ENCODE results near the gene CRX. TPM values are rescaled to one million over a fixed set of nuclear protein-coding genes. Genes with fewer than 3 reads are reported as not detected.
"Not testable (repeated sequence)": the region's sequence is repeated elsewhere in the genome, so short reads cannot be mapped to it uniquely, and the experiment has no call there.

The CRX gene
- polyA plus RNA-seq, 2 of the 4 experiments (the other 2 are of a cell fraction): not detected

GRCh38 chr19:47813304-47813994 lies 8.3 kb upstream of the CRX start (continued):
- TF ChIP-seq, protein P1, sequence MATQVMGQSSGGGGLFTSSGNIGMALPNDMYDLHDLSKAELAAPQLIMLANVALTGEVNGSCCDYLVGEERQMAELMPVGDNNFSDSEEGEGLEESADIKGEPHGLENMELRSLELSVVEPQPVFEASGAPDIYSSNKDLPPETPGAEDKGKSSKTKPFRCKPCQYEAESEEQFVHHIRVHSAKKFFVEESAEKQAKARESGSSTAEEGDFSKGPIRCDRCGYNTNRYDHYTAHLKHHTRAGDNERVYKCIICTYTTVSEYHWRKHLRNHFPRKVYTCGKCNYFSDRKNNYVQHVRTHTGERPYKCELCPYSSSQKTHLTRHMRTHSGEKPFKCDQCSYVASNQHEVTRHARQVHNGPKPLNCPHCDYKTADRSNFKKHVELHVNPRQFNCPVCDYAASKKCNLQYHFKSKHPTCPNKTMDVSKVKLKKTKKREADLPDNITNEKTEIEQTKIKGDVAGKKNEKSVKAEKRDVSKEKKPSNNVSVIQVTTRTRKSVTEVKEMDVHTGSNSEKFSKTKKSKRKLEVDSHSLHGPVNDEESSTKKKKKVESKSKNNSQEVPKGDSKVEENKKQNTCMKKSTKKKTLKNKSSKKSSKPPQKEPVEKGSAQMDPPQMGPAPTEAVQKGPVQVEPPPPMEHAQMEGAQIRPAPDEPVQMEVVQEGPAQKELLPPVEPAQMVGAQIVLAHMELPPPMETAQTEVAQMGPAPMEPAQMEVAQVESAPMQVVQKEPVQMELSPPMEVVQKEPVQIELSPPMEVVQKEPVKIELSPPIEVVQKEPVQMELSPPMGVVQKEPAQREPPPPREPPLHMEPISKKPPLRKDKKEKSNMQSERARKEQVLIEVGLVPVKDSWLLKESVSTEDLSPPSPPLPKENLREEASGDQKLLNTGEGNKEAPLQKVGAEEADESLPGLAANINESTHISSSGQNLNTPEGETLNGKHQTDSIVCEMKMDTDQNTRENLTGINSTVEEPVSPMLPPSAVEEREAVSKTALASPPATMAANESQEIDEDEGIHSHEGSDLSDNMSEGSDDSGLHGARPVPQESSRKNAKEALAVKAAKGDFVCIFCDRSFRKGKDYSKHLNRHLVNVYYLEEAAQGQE (IDR thresholded peaks at IDR 0.05): no peak
- TF ChIP-seq, protein P2, sequence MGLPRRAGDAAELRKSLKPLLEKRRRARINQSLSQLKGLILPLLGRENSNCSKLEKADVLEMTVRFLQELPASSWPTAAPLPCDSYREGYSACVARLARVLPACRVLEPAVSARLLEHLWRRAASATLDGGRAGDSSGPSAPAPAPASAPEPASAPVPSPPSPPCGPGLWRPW (IDR thresholded peaks at IDR 0.05): no peak
- no peak for TF ChIP-seq SREBF2 (IDR thresholded peaks at IDR 0.05)
- peak; percentile 61 for TF ChIP-seq SMC3 (IDR thresholded peaks at IDR 0.05)
- peak; percentile 54 to 63 for TF ChIP-seq RAD21 (conservative IDR thresholded peaks at IDR 0.05 in 1 of 2, IDR thresholded peaks at IDR 0.05 in 1 of 2)

DNA sequence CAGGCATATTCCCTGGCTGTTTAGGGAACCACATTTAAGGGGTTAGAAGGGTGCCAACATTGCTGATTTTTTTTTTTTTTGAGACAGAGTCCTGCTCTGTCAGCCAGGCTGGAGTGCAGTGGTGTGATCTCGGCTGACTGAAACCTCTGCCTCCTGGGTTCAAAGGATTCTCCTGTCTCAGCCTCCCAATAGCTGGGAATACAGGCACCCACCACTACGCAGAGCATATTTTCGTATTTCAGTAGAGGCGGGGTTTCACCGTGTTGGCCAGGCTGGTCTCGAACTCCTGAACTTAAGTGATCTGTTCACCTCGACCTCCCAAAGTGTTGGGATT lies 7.8 kb upstream of the CRX start:
- H3K27ac ChIP-seq: no peak overlapping the region
- FAIRE-seq (no peak), DNase-seq (ENCODE audit: low read depth in 1 of 2, low spot score in 1 of 2) (no peak), ATAC-seq (peak in 1 of 2 experiments; percentile 52; a peak in 3 of 6 replicates)
- 25% methylated on average over 7 of the region's 7 CpGs for WGBS (ENCODE audit: missing lambda C conversion rate)
- H3K4me2 ChIP-seq: peak overlapping the region; percentile 25; the same call in 2 of the 3 replicates
- H3K9me3 ChIP-seq: no peaks in the 10 kb centered on the region
- no peak overlapping the region for H3K4me3 ChIP-seq
- no peaks in the 10 kb centered on the region; the same call in 2 of the 3 replicates for H3K4me1 ChIP-seq
- ChIA-PET POLR2A (no interaction called here), CTCF (interaction anchor here (0.6 to 7.4 kb wide), 23 partner anchors 8 to 380 kb away, joined by 3 to 42 read pairs (median 5); partner anchors contain the start of gene EHD2)
- no peak for TF ChIP-seq CHD4 (IDR thresholded peaks at IDR 0.05; ENCODE audit: borderline replicate concordance)
- TF ChIP-seq HMGXB4 (CRISPR knock-in tag; IDR thresholded peaks at IDR 0.05; ENCODE audit: borderline replicate concordance): no peak
- peak; percentile 31 for TF ChIP-seq CTCF (IDR thresholded peaks at IDR 0.05)
- TF ChIP-seq RAD21 (conservative IDR thresholded peaks at IDR 0.05 in 1 of 2, IDR thresholded peaks at IDR 0.05 in 1 of 2): 0 out of 5 replicates have a peak, but pooled peaks of 1 of the 2 experiments have one; percentile 9

DNA sequence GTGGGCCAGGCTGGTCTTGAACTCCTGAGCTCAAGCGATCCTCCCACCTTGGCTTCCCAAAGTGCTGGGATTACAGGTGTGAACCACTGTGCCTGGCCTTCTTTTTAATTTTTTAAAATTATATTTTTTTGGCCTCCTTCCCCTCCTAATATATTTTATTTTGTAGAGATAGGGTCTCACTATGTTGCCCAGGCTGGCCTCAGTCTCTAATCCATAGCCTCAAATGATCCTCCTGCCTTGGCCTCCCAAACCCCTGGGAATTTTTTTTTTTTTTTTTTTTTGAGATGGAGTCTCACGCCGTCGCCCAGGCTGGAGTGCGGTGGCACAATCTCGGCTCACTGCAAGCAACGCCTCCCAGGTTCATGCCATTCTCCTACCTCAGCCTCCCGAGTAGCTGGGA lies 5.5 kb upstream of the CRX start:
- POLR2A ChIA-PET: interaction anchor here (0.6 kb wide), 1 partner anchor 46 kb away, joined by 4 read pairs; no protein-coding TSS in a partner anchor
- H3K9me3 ChIP-seq; FAIRE-seq; DNase-seq (ENCODE audit: low read depth in 1 of 2, low spot score in 1 of 2); H3K4me2 ChIP-seq; H3K4me3 ChIP-seq; H3K27ac ChIP-seq; ATAC-seq; H3K4me1 ChIP-seq: not testable (repeated sequence)
- 83% methylated on average over 8 of the region's 8 CpGs for WGBS (ENCODE audit: missing lambda C conversion rate)
- CTCF ChIA-PET: interaction anchor here (0.6 to 7.4 kb wide), 6 partner anchors 22 to 380 kb away, joined by 3 to 42 read pairs (median 6); no protein-coding TSS in a partner anchor

DNA sequence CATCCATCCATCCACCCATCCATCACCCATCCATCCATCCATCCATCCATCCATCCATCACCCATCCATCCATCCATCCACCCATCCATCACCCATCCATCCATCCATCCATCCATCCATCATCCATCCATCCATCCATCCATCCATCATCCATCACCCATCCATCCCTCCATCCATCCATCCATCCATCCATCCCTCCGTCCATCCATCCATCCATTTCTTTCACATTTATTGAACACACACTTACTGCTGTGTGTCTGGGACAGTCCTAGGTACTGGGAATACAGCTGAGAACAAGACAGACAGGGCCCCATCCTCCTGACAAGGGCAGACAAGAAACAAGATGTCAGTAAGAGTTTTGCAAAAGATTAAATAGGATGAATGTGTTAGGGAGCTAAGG lies 3.5 kb upstream of the CRX start:
- H3K9me3 ChIP-seq; FAIRE-seq; H3K4me2 ChIP-seq; H3K4me3 ChIP-seq; POLR2A ChIA-PET; H3K27ac ChIP-seq; ATAC-seq; DNase-seq (ENCODE audit: low read depth in 1 of 2, low spot score in 1 of 2); H3K4me1 ChIP-seq: not testable (repeated sequence)
- WGBS (ENCODE audit: missing lambda C conversion rate): 52% methylated on average over 1 of the region's 1 CpG
- CTCF ChIA-PET: interaction anchor here (1.3 to 7.4 kb wide), 2 partner anchors 19 to 45 kb away, joined by 3 to 42 read pairs; no protein-coding TSS in a partner anchor

Data from A549 (cell line).